OCI-LY3 (cell line): Measurements from ENCODE around the gene DDX19B.
"Not testable (repeated sequence)": the region's sequence is repeated elsewhere in the genome, so short reads cannot be mapped to it uniquely, and the experiment has no call there.

ENCODE experiments used
- H2AFZ ChIP-seq: fragments of 200-600, 300-600 bp; shearing (Covaris generic); 2 replicates; pipeline ENCODE4 v1.6.0; 2014; ENCODE audit warnings: antibody characterized with exemption, low read depth, low read length
- H3K27ac ChIP-seq: fragments of 200-600, 300-600 bp; sonication (generic); 2 replicates; pipeline ENCODE4 v1.5.1; 2014; ENCODE audit warnings: mild to moderate bottlenecking, low read length, moderate library complexity, mixed read lengths
- H3K27me3 ChIP-seq: fragments of 200-600, 300-600 bp; sonication (generic); 2 replicates; pipeline ENCODE4 v1.6.1; 2014; ENCODE audit warnings: low read depth, low read length, mixed read lengths
- H3K36me3 ChIP-seq: fragments of 200-600, 300-600 bp; sonication (generic); replicated peaks from 2 replicates; pipeline ENCODE3; 2014; ENCODE audit warnings: low read depth, low read length, mixed read lengths
- H3K4me1 ChIP-seq: fragments of 300-600, 200-600 bp; sonication (generic); 2 replicates; pipeline ENCODE4 v1.6.1; 2014; ENCODE audit warnings: low read length, mixed read lengths
- H3K4me2 ChIP-seq: fragments of 200-600, 300-600 bp; sonication (generic); 2 replicates; pipeline ENCODE4 v1.6.1; 2014; ENCODE audit warnings: low read length, mixed read lengths
- H3K4me3 ChIP-seq: fragments of 300-600, 200-600 bp; sonication (generic); 2 replicates; pipeline ENCODE4 v1.5.1; 2014; ENCODE audit warnings: antibody characterized with exemption, mild to moderate bottlenecking, low read length, moderate library complexity
- H3K79me2 ChIP-seq: fragments of 300-600, 200-600 bp; shearing (Covaris generic); 2 replicates; pipeline ENCODE4 v1.6.1; 2014; ENCODE audit warnings: mild to moderate bottlenecking, low read length, mixed read lengths
- H3K9ac ChIP-seq: fragments of 300-600, 200-600 bp; shearing (Covaris generic); 2 replicates; pipeline ENCODE4 v1.6.0; 2014; ENCODE audit warnings: mild to moderate bottlenecking, low read length, moderate library complexity
- H3K9me3 ChIP-seq: fragments of 200-600, 300-600 bp; shearing (Covaris generic); 2 replicates; pipeline ENCODE4 v1.6.1; 2014; ENCODE audit warnings: low read length, mixed read lengths; ENCODE audit not compliant: insufficient read depth
- H4K20me1 ChIP-seq: fragments of 200-600, 300-600 bp; sonication (generic); 2 replicates; pipeline ENCODE4 v1.6.1; 2016; ENCODE audit warnings: low read length, mixed read lengths; ENCODE audit not compliant: insufficient read depth
- EZH2phosphoT487 ChIP-seq: fragments of 200-600 bp; shearing (Covaris generic); IDR thresholded peaks from 2 replicates; pipeline ENCODE4 v1.6.1; 2018; ENCODE audit warnings: antibody characterized with exemption, mixed run types, low read depth
- TF ChIP-seq, protein P1 (sequence below): fragments of 200-600, 300-600 bp; sonication (generic); IDR thresholded peaks from 2 replicates; pipeline ENCODE4 v1.5.1; 2014; ENCODE audit warnings: antibody characterized with exemption, low read length, low read depth

Gene DDX19B

DNA sequence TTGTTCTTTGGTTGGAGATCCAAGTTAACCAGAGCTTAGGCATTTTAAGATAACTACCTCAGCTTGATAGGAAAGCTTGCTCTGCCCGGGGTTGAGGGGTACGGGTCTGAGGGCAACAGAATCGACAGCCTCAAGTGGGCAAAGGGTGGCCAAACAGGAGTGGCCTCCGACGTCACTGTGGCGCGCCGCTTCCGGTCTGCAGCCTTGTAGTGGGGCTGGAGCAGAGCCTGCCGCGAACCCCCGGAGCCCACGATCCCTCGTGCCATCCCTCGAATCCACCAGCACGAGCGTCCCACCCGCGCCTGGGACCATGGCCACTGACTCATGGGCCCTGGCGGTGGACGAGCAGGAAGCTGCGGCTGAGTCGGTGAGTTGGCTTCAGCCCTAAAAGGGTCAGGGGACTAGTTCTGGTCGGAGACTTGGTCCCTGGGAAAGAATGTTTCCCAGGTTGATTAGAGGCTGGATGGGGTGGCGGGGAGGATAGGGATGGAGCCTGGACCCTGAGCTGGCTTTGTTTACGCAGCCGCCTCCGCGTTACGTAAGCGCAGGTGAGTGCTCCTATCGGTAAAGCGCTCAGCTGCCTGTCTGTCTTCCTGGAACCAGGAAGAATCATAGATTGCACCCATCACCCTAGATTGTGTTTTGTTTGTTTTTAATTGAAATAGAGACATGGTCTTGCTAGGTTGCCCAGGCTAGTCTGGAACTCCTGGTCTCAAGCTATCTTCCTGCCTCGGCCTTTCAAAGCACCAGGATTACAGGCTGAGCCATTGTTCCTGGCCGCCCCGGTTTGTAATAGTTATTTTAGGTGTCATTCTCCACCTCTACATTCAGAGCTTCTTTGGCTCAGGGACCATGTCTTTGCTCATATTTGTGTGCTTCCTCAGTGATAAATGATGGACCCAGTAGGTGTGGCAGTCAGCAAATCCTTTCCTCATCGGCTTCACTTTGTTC is at the start of gene DDX19B:
Gene DDX19B (plus strand): TSS at position 199 of the 951 bp plus-strand sequence. CDS start 112 bp downstream, at position 311.
- peak within 1 kb of the TSS; percentile 81 for H3K4me2 ChIP-seq
- H3K79me2 ChIP-seq, result peaks cover 37% of the 10 kb centered on the region
- TF ChIP-seq, protein P1, sequence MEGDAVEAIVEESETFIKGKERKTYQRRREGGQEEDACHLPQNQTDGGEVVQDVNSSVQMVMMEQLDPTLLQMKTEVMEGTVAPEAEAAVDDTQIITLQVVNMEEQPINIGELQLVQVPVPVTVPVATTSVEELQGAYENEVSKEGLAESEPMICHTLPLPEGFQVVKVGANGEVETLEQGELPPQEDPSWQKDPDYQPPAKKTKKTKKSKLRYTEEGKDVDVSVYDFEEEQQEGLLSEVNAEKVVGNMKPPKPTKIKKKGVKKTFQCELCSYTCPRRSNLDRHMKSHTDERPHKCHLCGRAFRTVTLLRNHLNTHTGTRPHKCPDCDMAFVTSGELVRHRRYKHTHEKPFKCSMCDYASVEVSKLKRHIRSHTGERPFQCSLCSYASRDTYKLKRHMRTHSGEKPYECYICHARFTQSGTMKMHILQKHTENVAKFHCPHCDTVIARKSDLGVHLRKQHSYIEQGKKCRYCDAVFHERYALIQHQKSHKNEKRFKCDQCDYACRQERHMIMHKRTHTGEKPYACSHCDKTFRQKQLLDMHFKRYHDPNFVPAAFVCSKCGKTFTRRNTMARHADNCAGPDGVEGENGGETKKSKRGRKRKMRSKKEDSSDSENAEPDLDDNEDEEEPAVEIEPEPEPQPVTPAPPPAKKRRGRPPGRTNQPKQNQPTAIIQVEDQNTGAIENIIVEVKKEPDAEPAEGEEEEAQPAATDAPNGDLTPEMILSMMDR, result no peak
- TF ChIP-seq EZH2phosphoT487, result no peak
- peaks cover 7% of the 10 kb centered on the region; the same call in 1 of the 2 replicates for H3K9me3 ChIP-seq
- peak within 1 kb of the TSS; percentile 91 for H3K4me3 ChIP-seq
- H2AFZ ChIP-seq, result peak within 1 kb of the TSS; percentile 92
- peak within 1 kb of the TSS; percentile 90 for H3K9ac ChIP-seq
- no peaks in the 10 kb centered on the region for H4K20me1 ChIP-seq
- peaks cover 10% of the 10 kb centered on the region for H3K4me1 ChIP-seq
- H3K27me3 ChIP-seq, result no peaks in the 10 kb centered on the region
- peaks cover 12% of the 10 kb centered on the region for H3K36me3 ChIP-seq
- H3K27ac ChIP-seq, result peak within 1 kb of the TSS; percentile 49

DNA sequence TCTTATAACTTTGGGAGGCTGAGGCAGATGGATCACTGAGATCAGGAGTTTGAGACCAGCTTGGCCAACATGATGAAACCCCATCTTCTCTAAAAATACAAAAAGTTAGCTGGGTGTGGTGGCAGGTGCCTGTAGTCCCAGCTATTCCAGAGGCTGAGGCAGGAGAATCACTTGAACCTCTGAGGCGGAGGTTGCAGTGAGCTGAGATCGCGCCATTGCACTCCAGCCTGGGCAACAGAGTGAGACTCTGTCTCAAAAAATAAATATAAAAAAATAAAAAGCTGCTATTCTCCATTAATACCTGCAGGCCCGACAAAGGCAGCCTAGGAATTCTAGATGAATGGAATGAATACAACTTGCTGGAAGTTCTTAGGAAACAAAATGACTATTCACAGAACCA is 49.3 kb upstream of the DDX19B start:
- H4K20me1 ChIP-seq, H2AFZ ChIP-seq, H3K4me2 ChIP-seq, H3K9me3 ChIP-seq, H3K27ac ChIP-seq, H3K27me3 ChIP-seq, H3K4me3 ChIP-seq, H3K9ac ChIP-seq, H3K4me1 ChIP-seq: not testable (repeated sequence)
- H3K36me3 ChIP-seq, result peaks cover 30% of the 10 kb centered on the region
- peaks cover 45% of the 10 kb centered on the region for H3K79me2 ChIP-seq

DNA sequence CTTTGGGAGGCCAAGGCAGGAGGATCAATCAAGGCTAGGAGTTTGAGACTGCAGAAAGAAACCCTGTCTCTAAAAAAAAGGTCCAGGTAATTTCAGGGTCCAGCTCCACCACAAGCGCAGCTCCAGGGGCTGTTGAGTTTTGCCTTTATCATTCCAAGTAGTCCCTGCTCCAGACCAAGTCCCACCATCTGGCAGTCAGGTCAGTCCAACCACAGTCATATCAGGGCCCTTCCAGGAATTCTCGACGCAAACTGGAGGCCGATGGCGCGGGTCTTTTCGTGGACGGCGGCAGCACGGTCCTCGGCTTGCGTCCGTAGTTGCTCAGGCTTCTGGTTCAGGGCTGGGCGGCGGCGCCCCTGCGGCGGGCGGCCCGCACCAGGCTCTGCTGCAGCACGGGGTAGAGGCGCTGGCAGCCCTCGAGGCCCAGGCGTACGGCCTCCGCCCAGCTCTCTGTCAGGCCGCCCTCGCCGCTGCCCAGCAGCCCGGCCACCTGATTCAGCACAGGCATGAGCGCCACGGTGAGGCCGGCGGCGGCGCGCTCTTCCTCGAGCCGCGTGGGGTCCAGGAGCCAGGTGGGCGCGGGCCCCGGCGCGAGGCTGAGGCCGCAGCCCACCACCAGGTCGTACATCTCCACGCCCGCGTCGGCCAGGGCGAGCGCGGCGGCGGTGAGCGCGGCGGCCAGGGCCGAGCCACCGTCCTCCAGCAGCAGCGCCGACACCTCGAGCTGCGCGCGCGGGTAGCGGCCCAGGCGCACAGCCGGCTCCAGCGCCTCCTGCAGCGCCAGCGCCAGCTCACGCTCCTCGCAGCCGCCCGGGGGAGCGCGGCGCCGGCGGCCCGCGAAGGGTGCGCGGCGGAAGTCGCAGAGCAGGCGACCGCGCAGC is 48.0 kb upstream of the DDX19B start:
- Histone ChIP-seq H3K4me1 (peaks cover 6% of the 10 kb centered on the region; the same call in 1 of the 2 replicates), H3K27me3 (no peaks in the 10 kb centered on the region), H3K79me2 (peaks cover 45% of the 10 kb centered on the region), H3K36me3 (peaks cover 38% of the 10 kb centered on the region), H3K9me3 (no peaks in the 10 kb centered on the region), H4K20me1 (peaks cover 4% of the 10 kb centered on the region; the same call in 1 of the 2 replicates), H3K4me2 (peak overlapping the region; percentile 74), H3K27ac (peak overlapping the region; percentile 32), H3K4me3 (peak overlapping the region; percentile 84), H3K9ac (peak overlapping the region; percentile 63), H2AFZ (no peak overlapping the region)
- no peak for TF ChIP-seq EZH2phosphoT487
- TF ChIP-seq, protein P1, result 0 out of 2 replicates have a peak, but pooled peaks have one; percentile 6

DNA sequence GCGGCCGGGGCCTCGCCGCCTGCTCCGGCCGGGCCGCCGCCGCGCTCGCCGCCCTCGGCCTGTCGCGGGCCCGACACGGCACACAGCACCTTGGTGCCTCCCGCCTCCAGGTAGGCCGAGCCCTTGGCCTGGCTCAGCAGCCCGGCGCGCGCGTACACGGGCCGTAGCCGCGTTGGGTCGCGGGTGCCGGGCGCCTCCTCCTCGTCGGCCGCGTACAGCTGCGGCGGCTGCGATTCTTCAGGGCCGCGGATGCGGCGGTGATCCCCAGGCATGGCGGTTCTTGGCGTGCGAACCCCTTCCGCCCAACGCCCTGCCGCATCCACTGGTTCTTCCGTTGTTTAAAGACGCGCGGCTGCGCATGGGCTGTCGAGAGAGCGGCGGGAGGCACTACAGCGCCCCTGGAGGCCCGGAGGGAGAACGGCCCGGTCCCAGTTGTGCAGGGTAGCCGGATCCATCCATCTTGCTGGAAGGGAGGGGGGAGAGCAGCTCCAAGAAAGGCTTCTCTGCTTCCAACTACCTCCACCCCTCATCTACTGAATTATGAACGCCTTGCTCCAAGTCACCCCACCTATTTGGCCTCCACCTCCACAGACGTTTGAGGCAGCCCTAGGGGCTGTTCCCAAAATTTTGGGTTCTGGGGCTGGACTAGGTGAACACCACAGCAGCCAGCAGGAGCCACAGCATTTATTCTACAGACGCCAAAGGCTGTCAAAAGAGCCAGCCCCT is 47.2 kb upstream of the DDX19B start, which contains the start of gene EXOSC6:
Gene EXOSC6 (minus strand): TSS at position 312 of the 726 bp plus-strand sequence. CDS start 40 bp downstream, at position 272.
- peaks cover 44% of the 10 kb centered on the region for H3K36me3 ChIP-seq
- no peaks in the 10 kb centered on the region for H3K27me3 ChIP-seq
- H3K79me2 ChIP-seq, result peaks cover 43% of the 10 kb centered on the region
- H4K20me1 ChIP-seq, result peaks cover 4% of the 10 kb centered on the region; the same call in 1 of the 2 replicates
- peak within 1 kb of the TSS; percentile 74 for H3K4me2 ChIP-seq
- TF ChIP-seq EZH2phosphoT487, result no peak
- TF ChIP-seq, protein P1, result peak; percentile 83
- H3K27ac ChIP-seq, result peak within 1 kb of the TSS; percentile 72
- peak within 1 kb of the TSS; percentile 84 for H3K4me3 ChIP-seq
- H3K4me1 ChIP-seq, result peaks cover 3% of the 10 kb centered on the region; the same call in 1 of the 2 replicates
- peak within 1 kb of the TSS; percentile 75 for H3K9ac ChIP-seq
- no peaks in the 10 kb centered on the region for H3K9me3 ChIP-seq
- no peak within 1 kb of the TSS for H2AFZ ChIP-seq
